HUES64 (cell line): ENCODE data around the gene TUBA1C.

Experiments used
- H3K27ac ChIP-seq: 2 replicates; pipeline ENCODE4 v1.7.0; 2013; ENCODE audit warnings: low read depth, low read length, inconsistent platforms
- H3K27me3 ChIP-seq: 2 replicates; pipeline ENCODE4 v1.6.1; 2013; ENCODE audit warnings: mild to moderate bottlenecking, low read length; ENCODE audit not compliant: insufficient read depth
- H3K36me3 ChIP-seq: 2 replicates; pipeline ENCODE4 v1.6.1; 2013; ENCODE audit warnings: mild to moderate bottlenecking, low read length; ENCODE audit not compliant: insufficient read depth
- H3K4me1 ChIP-seq: 2 replicates; pipeline ENCODE4 v1.6.1; 2013; ENCODE audit warnings: mild to moderate bottlenecking, low read length, moderate library complexity; ENCODE audit not compliant: insufficient read depth
- H3K4me3 ChIP-seq: 2 replicates; pipeline ENCODE4 v1.5.1; 2013; ENCODE audit warnings: mild to moderate bottlenecking, low read length, moderate library complexity
- H3K9ac ChIP-seq: 2 replicates; pipeline ENCODE4 v1.6.1; 2013; ENCODE audit warnings: mild to moderate bottlenecking, low read depth, low read length
- H3K9me3 ChIP-seq: 2 replicates; pipeline ENCODE4 v1.6.1; 2013; ENCODE audit warnings: low read depth, low read length; ENCODE audit not compliant: insufficient read depth
- WGBS: fragments of 150-250, 120-280 bp; methylation state at CpG from one replicate; pipeline ENCODE4 v1.1.7; 2013; ENCODE audit warnings: missing lambda C conversion rate; 5-methylcytosine and 5-hydroxymethylcytosine counted together

The TUBA1C gene

DNA sequence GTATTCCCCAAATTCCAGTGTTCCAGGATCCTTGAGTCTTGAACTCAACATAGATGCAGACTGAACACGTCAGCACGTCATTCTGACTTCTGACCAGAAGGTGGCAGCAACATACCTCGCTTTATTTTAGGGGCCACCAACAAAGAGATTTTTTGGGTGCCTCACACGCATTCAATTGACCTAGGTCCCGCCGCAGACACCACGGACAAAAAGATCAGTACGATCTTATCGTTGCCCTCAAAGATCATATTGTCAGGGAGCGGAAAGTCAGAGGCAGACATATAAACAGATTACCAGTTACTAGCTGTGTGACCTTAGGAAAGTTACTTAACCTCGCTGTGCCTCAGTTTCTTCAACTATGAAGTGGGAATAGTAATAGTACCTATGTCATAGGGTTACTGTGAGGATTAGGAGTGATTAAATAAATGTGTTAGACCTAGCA, 23.6 kb downstream of the TUBA1C start:
- no peak overlapping the region for H3K27ac ChIP-seq
- peaks cover 35% of the 10 kb centered on the region for H3K27me3 ChIP-seq
- H3K4me3 ChIP-seq, result no peak overlapping the region
- no peaks in the 10 kb centered on the region for H3K36me3 ChIP-seq
- no peak overlapping the region for H3K9ac ChIP-seq
- H3K9me3 ChIP-seq, result no peaks in the 10 kb centered on the region
- 20% methylated on average over 11 of the region's 11 CpGs for WGBS
- H3K4me1 ChIP-seq, result 0 out of 2 replicates have a peak, but pooled peaks cover 3% of the 10 kb centered on the region

DNA sequence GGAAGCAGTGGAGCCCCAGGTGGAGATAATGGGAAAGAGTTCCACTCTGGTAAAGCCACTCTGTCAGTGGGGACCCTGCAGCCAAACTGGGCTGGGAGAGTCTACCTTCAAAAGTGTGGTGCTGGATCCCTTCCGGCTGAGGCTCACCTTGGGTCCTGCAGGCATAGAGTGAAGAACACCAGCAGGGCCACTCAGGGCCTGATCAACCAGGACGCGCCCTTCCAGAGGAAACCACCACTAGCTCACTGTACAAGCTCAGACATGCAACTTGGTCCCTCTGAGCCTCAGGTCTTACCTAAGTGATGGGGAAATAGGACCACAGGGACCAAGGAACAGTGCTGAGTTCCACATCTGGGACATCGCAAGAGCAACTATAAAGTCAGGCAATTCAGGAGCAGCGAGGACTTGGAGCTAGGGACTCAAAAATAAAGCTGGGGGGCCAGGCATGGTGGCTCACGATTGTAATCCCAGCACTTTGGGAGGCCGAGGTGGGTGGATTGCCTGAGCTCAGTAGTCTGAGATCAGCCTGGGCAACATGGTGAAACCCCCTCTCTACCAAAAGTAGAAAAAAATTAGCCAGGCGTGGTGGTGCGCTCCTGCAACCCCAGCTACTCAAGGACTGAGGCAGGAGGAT, 24.2 kb downstream of the TUBA1C start:
- 82% methylated on average over 9 of the region's 9 CpGs for WGBS
- Histone ChIP-seq H3K9ac (no peak overlapping the region), H3K27ac (no peak overlapping the region), H3K36me3 (no peaks in the 10 kb centered on the region), H3K9me3 (no peaks in the 10 kb centered on the region), H3K27me3 (peaks cover 41% of the 10 kb centered on the region), H3K4me3 (no peak overlapping the region), H3K4me1 (peaks cover 8% of the 10 kb centered on the region; the same call in 1 of the 2 replicates)

DNA sequence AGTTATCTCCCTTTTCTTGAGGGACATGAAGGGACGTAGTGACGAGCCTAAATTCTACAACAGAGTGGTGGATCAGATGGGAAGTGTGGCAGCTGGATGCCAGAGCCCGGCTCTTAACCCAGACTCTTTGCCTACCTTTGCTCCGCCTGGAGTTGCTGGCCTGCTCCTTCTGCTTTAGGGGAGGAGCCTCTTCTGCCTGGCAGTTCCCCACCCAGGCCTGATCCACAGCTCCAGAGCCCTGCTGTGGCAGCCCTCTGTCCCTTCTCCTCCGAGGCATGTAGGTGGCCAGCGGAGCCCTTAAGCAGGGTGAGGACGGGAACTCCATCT, 27.8 kb downstream of the TUBA1C start:
- H3K9ac ChIP-seq, result no peak overlapping the region
- no peaks in the 10 kb centered on the region for H3K9me3 ChIP-seq
- H3K4me3 ChIP-seq, result no peak overlapping the region
- no peak overlapping the region for H3K27ac ChIP-seq
- peaks cover 71% of the 10 kb centered on the region for H3K27me3 ChIP-seq
- peaks cover 17% of the 10 kb centered on the region; the same call in 1 of the 2 replicates for H3K4me1 ChIP-seq
- WGBS, result 72% methylated on average over 7 of the region's 7 CpGs
- H3K36me3 ChIP-seq, result no peaks in the 10 kb centered on the region

DNA sequence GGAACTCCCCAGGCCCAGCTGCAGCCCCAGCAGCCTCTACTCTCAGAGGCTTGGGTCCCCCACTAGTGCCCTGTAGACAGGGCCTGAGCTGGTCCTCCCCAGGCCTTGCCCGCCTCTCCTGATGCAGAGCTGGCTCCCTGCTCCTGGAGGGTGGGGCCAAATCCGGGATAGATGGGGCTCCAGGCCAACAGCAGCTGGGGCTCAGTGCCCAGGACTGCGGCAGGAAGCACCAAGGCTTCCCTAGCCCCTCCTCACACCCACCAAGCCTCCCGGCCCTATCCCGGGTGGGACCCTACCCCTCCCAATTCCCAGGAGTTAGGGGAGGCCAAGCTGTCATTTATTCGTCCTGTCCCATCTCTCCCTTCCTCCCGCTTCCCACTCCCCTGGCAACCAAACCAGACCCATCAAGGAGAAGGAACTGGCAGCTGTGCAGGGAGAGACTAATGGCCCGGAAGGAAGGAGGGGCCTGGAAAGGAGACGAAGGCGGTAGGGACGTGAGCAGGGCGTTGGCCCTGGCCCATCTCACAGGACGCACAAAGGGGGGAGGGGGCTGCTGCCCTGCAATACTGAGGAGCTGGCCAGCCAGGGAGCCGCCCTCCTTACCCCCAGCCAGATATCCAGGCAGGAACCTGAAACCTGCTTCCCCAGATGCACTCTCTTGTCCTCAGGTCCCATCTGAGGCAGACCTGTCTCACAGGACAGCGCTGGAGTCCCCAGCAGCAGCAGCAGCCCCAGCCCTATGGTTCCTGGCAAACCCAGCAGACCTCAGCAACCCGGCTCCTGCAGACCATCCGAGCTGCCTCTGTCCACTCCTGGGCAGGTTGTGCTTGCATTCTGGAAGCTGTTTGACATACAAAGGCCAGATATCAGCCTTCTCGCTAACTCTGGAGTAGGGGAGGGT, 28.4 kb downstream of the TUBA1C start:
- Histone ChIP-seq H3K9ac (no peak overlapping the region), H3K9me3 (no peaks in the 10 kb centered on the region), H3K36me3 (no peaks in the 10 kb centered on the region), H3K27ac (no peak overlapping the region), H3K4me1 (peaks cover 17% of the 10 kb centered on the region; the same call in 1 of the 2 replicates), H3K27me3 (peaks cover 74% of the 10 kb centered on the region), H3K4me3 (peak overlapping the region; percentile 31; the same call in 1 of the 2 replicates)
- WGBS, result 25% methylated on average over 18 of the region's 18 CpGs

DNA sequence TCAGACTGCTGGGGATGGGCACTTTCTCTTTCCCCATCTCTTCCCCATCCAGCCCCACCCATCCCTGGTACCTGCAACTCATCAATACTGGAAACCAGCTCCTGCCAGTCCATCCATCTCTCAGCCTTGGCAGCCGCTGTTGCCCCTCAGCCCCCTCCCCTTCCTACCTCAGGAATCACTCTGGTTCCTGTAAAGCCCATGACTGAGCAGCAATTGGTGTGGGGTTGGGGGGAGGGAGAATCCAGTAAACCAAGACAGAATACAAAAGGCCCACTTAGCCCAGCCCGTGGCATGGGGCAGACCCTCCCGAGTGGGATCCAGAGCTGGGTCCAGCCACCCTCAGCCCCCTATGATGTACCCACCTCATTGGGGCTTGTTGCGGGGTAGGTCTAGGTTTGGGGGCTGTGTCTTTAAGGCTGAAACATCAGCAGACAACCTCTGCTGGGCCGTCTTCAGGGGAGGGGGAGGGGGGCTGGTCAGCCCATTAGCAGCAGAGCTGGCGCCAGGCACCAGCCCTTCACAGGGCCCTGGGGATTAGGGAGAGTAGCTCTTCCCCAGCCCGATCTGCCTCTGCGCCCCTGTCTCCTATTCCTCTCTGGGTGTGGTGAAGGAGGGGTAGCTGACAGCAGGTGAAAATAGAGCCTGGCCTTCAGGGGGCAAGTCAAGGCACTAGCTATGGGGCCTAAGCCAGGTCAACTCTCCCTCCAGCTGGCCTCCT, 29.4 kb downstream of the TUBA1C start:
- Histone ChIP-seq H3K9ac (no peak overlapping the region), H3K9me3 (no peaks in the 10 kb centered on the region), H3K27ac (no peak overlapping the region), H3K27me3 (peaks cover 83% of the 10 kb centered on the region), H3K36me3 (no peaks in the 10 kb centered on the region), H3K4me3 (no peak overlapping the region), H3K4me1 (peaks cover 17% of the 10 kb centered on the region; the same call in 1 of the 2 replicates)
- 43% methylated on average over 8 of the region's 8 CpGs for WGBS

DNA sequence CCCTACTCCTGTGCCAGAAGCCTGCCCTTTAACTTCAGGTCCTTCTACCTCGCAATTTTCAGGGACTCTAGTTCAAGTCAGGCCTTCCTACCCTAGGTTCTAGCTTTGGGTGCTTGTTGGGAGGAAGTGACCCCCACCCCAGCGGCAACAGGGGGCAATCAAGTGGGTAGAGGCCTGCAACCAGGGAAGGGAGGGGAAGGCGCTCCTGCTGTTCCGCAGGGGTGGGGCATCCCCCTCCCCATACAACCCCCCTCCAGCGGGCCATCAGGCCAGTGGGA, 29.9 kb downstream of the TUBA1C start:
- peaks cover 17% of the 10 kb centered on the region; the same call in 1 of the 2 replicates for H3K4me1 ChIP-seq
- H3K27ac ChIP-seq, result no peak overlapping the region
- H3K36me3 ChIP-seq, result no peaks in the 10 kb centered on the region
- WGBS, result 26% methylated on average over 4 of the region's 5 CpGs
- H3K9me3 ChIP-seq, result no peaks in the 10 kb centered on the region
- H3K27me3 ChIP-seq, result peaks cover 83% of the 10 kb centered on the region
- peak overlapping the region; percentile 35; the same call in 1 of the 2 replicates for H3K4me3 ChIP-seq
- H3K9ac ChIP-seq, result no peak overlapping the region

DNA sequence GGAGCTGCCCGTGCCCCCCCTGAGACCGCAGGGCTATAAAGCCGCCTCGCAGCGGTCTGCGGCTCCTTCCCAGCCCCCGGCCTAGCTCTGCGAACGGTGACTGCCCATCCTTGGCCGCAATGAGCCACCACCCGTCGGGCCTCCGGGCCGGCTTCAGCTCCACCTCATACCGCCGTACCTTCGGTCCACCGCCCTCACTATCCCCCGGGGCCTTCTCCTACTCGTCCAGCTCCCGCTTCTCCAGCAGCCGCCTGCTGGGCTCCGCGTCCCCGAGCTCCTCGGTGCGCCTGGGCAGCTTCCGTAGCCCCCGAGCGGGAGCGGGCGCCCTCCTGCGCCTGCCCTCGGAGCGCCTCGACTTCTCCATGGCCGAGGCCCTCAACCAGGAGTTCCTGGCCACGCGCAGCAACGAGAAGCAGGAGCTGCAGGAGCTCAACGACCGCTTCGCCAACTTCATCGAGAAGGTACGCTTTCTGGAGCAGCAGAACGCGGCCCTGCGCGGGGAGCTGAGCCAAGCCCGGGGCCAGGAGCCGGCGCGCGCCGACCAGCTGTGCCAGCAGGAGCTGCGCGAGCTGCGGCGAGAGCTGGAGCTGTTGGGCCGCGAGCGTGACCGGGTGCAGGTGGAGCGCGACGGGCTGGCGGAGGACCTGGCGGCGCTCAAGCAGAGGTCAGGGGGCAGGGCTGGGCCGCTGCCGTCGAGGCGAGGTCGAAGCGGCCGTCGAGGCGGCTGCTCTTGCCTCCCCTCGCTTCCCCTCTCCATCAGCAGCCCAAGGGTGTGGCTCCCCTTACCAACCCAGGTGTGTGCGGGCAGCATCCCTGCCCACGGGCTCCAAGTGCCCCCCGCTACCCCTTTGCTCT, 30.4 kb downstream of the TUBA1C start, which contains the start of gene PRPH:
Gene PRPH, plus strand, starts transcription at position 66 of the 855 bp plus-strand sequence. Its CDS starts 54 bp downstream, at position 120.
- Histone ChIP-seq H3K36me3 (no peaks in the 10 kb centered on the region), H3K9ac (no peak within 1 kb of the TSS), H3K4me3 (peak within 1 kb of the TSS; percentile 35), H3K27me3 (peaks cover 81% of the 10 kb centered on the region), H3K27ac (no peak within 1 kb of the TSS), H3K9me3 (no peaks in the 10 kb centered on the region), H3K4me1 (peaks cover 17% of the 10 kb centered on the region; the same call in 1 of the 2 replicates)
- WGBS, result 5% methylated on average over 82 of the region's 82 CpGs

DNA sequence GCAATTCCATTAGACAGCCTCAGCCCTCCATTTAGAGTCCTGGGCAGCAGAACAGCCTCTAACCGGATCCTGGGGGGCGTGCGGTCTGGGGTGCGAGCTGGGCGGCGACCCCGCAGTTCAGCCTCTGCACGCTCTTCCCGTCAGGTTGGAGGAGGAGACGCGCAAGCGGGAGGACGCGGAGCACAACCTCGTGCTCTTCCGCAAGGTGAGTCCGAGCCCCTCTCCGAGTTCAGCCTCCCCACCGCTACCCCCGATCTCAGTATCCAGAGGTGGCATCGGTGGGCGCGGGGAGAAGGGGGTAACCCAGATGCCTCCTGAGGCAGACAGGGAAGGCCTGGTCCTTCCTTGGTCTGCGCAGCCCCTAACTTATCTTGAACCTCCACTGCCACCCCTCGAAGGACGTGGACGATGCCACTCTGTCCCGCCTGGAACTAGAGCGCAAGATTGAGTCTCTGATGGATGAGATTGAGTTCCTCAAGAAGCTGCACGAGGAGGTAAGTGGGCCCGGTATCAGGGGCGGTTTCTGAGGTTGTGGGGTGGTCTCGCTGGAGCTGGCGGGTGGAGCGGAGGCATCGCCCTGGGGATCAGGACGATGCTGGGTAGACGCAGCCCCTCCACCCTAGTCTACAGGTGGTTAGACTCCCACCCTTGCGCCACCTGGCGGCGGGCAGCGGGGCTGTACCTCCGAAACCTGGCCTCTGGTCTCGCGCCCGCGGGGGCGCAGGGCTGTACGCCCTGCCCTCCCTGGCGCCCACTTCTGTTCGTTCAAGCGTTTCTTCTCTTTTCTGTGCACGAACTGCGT, 31.4 kb downstream of the TUBA1C start:
- Histone ChIP-seq H3K27me3 (peaks cover 81% of the 10 kb centered on the region), H3K27ac (no peak overlapping the region), H3K9ac (no peak overlapping the region), H3K4me3 (peak overlapping the region; percentile 47; the same call in 1 of the 2 replicates), H3K9me3 (no peaks in the 10 kb centered on the region), H3K4me1 (peaks cover 17% of the 10 kb centered on the region; the same call in 1 of the 2 replicates), H3K36me3 (no peaks in the 10 kb centered on the region)
- WGBS, result 39% methylated on average over 54 of the region's 54 CpGs

DNA sequence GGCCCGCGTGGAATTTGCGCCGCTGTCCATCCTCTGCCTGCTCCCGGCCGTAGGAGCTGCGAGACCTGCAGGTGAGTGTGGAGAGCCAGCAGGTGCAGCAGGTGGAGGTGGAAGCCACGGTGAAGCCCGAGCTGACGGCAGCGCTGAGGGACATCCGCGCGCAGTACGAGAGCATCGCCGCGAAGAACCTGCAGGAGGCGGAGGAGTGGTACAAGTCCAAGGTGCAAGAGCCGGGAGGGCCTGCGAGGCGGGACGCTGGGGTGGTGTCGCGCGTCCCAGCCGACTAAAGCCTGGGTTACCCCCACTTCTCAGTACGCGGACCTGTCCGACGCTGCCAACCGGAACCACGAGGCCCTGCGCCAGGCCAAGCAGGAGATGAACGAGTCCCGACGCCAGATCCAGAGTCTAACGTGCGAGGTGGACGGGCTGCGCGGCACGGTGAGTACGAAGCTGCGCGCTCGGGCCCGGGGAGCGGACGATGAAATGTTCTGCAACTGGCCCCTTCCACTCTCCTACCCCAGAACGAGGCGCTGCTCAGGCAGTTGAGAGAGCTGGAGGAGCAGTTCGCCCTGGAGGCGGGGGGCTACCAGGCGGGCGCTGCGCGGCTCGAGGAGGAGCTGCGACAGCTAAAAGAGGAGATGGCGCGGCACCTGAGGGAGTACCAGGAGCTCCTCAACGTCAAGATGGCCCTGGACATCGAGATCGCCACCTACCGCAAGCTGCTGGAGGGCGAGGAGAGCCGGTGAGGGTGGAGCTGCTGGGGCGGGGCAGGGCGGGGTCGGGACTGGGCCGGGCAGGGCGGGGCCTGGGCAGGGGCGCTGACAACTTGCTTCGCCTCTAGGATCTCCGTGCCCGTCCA, 32.2 kb downstream of the TUBA1C start:
- H3K27ac ChIP-seq, result no peak overlapping the region
- no peak overlapping the region for H3K9ac ChIP-seq
- H3K9me3 ChIP-seq, result no peaks in the 10 kb centered on the region
- 6% methylated on average over 77 of the region's 77 CpGs for WGBS
- peak overlapping the region; percentile 47 for H3K4me3 ChIP-seq
- peaks cover 80% of the 10 kb centered on the region for H3K27me3 ChIP-seq
- peaks cover 17% of the 10 kb centered on the region; the same call in 1 of the 2 replicates for H3K4me1 ChIP-seq
- H3K36me3 ChIP-seq, result no peaks in the 10 kb centered on the region
